Endometrial microvascular endothelial cells (primary cell): ENCODE results near the gene HIVEP2. TPM values are rescaled to one million over a fixed set of nuclear protein-coding genes. Genes with fewer than 3 reads are reported as not detected.

ENCODE experiments used
- in situ Hi-C: cut with HindIII; loops from 2 replicates; pipeline ENCODE4 v1.10.0; 2017; ENCODE audit warnings: low sequenced_read_pairs, low pct_unique_long_range_greater_than_20kb; ENCODE audit errors: inconsistent ontology term
- total RNA-seq: library from RNA; depleted of rRNA; stranded (reverse); fragments of >200 nt; gene quantifications from one replicate; pipeline ENCODE4 v1.2.3, GENCODE V29; 2015; ENCODE audit errors: inconsistent ontology term

The HIVEP2 gene
- total RNA-seq, 1 donor from 2014 or later = 3.5 TPM

- in situ Hi-C loops = no loop called here
These were observed 44.6 kb downstream of the HIVEP2 start for GRCh38 chr6:142900227-142900971.

DNA sequence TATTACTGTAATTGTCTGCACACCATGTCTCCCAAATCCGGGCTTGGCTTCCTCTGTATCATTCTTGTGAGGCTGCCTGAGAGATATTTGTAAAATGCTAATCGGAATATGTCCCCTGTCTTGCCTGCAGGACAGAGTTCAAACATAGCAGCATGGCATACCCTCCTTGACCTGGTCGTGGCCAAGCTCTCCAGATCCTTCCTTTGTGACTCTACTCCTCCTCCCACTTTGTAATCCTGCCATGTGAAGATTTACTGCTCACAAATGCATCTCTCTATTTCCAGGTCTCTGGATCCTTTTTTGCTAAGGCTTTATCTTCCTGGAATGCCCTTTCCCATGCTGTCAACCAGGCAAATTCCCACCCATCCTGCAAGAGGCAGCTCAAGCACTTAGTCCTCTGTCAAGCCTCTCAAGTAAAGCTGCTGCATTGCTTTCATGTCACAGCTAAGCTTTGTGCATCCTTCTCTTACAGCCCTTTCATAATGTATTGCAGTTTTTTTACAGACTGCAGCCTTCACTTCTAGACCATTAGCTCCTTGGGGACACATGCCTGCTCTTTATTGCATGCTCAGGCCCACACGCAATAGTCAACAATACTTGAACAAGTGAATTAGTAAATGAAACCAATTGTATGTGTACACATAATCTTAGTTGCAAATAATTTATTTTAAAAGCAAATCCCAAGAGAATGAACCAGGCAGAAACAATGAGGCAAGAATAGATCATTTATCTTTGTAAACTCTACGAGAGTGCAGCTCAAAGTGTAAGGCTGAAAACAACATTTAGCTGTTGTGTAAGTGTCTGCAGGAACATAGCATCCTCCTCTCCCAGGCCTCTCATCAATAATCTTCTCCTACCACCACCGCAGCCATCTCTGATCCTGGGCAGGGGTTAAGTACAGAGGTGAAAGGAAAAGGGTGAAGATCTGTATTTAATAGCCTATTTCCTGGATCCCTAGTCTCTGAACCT is 45.8 kb downstream of the HIVEP2 start:
- in situ Hi-C loops = no loop called here

DNA sequence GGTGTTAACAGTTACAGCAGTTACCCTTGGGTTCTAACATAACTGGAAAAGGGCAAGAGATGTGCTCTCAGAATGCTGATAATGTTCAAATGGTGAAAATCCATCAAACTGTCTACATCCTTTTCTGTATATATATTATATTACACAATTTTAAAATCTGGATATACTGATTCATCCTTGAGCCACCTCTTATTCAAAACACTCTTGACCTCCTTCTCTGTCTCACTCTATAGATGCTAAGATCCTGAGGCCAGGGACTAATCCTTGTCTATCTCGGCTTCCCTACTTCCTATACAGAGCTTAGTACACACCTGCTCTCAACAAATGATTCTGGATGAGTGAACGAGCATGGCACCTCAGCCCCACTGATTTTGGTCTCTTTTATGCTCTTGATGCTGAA is 47.3 kb downstream of the HIVEP2 start:
- in situ Hi-C loops = no loop called here

- in situ Hi-C loops = no loop called here
These were observed 48.2 kb downstream of the HIVEP2 start for GRCh38 chr6:142896732-142897131.

- in situ Hi-C loops = no loop called here
These were observed 51.9 kb downstream of the HIVEP2 start for GRCh38 chr6:142893088-142893487.

DNA sequence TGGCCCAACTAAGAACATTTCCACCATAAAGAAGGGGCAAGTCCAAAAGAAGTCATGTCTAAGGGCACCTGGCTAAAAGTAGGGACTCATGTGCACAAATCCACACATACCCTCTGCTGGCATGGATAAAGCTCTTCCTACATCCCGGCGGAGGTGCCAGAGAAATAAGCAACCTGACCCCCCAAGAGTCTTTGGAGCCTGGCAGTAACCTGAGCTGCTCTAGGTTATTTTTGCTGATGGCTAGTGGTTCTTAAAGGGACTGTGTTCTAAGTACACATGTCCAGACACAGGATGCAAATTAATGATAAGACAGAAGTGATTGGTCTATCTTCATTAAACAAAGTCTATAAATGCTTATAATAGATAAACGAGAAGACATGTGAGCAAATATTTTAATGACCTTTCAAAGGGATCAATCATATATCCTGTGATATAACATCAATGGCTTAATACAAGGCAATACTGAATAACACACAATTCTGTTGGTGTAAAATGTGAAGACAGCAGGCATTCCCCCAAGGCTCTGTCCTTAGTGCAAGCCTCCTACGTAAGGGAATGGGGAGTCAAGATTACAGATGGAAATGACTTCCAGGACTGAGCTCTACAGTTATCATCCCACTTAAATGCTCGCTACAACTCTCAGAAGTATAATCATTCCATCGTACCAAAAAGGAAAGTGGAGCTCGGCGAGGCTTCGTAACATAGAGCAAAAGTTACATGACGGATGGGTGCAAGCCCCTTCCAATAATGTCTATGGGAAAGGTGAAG is 52.5 kb downstream of the HIVEP2 start:
- in situ Hi-C loops = no loop called here

DNA sequence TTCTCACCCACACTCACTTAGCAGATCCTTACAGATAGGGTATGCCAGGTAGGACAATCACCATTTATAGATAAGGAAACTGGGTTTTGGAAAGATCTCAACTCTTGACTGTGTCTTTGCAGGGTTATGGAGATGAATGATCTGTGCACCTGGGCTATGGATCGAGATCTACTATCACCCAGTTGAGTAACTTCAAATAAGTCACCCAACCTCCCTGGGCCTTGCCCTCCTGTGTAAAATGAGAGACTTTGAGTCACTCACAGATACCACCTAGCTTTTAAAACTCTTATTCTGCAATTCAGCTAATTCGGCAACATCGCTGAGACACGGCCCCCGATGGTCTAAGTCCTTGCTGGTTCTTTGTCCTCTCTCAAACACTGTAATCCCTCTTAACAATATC is 53.5 kb downstream of the HIVEP2 start:
- in situ Hi-C loops = no loop called here

GRCh38 chr6:142888456-142888855 is 56.5 kb downstream of the HIVEP2 start:
- in situ Hi-C loops = no loop called here

GRCh38 chr6:142887517-142887916 is 57.5 kb downstream of the HIVEP2 start:
- in situ Hi-C loops = no loop called here

DNA sequence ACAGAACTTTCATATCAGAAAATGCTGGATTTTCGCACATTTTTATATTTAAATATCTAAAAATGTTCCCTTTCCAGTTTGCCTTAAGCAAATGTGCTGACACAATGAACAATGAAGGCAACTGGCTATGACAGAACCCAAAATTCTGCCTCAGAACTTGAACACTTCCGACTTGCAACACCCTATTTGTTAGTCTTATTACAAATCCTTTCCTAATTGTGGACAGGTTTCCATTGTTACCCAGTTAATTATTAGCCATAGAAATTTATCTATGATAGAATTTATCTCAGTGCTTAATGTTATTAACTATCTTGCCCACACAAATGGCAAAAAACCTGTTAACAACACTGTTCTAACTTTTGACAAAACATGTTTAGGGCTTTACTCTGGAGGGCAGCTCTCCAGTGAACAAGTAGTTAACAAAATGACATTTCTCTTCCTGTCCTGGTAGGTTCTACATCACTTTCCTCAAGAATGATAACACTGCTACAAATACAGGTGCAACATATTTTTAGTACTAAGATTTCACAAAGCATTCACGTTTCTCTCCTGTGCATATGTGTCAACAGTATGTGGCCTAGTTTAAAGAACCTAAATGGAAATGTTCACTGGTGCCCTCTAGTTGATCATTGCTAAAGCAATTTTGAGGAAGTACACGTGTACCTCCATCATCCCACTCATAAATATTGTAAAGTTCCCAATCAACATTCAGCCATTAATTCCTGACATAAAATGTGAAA is 58.4 kb downstream of the HIVEP2 start:
- in situ Hi-C loops = no loop called here

DNA sequence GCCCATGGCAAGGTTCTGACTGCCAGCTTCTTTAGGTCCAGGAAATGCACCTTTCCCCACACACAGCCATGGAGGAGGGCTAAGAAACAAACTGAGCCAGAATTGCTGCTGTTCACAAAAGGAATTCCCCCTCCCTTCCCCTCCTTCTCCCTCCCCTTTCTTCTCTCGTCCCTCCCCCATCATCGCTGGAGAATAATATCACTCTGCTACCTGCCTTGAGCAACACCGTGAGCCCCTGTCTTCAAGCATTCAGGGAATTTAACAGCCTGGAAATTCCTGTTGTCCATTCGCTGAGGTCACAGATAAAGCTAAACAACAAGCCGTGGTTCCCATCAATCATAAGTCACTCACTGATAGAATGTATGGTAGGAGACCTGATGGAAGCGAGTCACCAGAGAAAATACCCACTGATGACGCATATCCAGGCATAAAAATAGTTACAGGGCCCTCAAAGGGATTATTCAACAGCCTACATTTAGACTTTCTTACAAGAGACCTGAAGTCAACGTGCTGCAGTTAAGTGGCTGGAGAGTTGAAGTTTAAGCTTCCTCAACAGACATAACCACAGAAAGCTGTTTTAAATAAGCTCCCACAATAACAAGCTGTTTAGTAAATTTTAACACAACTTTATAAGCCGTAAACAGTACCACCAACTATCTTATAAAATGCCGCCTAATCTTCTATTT is 59.7 kb downstream of the HIVEP2 start:
- in situ Hi-C loops = no loop called here

- in situ Hi-C loops = no loop called here
These were observed 60.6 kb downstream of the HIVEP2 start for GRCh38 chr6:142884214-142885035.

- in situ Hi-C loops = no loop called here
These were observed 62.0 kb downstream of the HIVEP2 start for GRCh38 chr6:142883011-142883410.

GRCh38 chr6:142881761-142882160 is 63.2 kb downstream of the HIVEP2 start:
- in situ Hi-C loops = no loop called here

GRCh38 chr6:142881290-142881689 is 63.7 kb downstream of the HIVEP2 start:
- in situ Hi-C loops = no loop called here

DNA sequence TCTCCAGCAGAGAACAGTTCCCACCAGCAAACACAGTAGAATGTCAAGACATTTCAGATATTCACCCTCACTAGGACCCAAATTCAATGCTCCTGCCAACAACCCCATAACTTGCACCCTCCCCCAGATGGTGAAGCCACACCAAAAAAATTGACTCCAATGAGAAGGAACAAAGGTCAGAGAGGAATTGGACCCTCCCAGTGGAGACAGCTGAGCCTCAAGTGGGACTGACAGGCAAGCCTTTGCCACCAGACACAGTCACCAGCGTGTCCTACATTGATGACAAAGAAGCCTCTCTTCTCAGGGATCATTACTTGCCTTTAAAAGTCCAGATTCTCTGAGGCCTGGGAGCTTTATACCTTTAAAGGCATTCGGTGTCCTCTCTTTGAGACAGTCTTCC is 64.8 kb downstream of the HIVEP2 start:
- in situ Hi-C loops = no loop called here

DNA sequence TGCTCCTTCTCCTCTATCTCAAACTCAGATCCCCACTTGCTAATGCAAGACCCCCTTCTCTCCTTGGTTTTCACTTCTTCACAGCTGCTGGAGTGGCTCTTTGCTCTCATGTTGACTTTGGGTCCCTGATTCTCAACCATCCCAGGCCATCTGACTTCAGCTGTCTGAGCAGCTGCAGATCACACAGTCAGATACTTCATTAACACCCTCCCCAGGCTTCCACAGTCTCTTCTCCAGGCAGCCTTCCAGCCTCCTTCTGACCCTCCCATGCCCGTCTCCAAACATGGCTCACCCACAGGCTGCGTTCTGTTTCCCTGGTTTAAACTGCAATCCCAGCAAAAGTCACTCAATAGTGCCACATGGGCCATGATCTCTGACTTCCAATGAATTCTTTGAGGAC is 65.4 kb downstream of the HIVEP2 start:
- in situ Hi-C loops = no loop called here
